ENCODE data around the gene ZNF101. TPM values are rescaled to one million over a fixed set of nuclear protein-coding genes. Genes with fewer than 3 reads are reported as not detected.
A peak's percentile ranks its signal among the peaks of the same experiment; 100 is the strongest.

The ZNF101 gene
- total RNA-seq, 1 experiment from 2014 or later = 51.4 TPM

GRCh38 chr19:19643158-19644053 lies 25.2 kb upstream of the ZNF101 start, which contains the start of gene GMIP:
Gene GMIP (minus strand): TSS chr19:19643657. CDS start chr19:19643529, 128 bp downstream.
- ATAC-seq = peak; percentile 94
- ChIA-PET POLR2A (interaction anchor here (1.1 to 1.5 kb wide), 5 partner anchors 15 to 218 kb away, joined by 3 to 7 read pairs (median 4); partner anchors contain the start of genes LPAR2 and ZNF101), CTCF (interaction anchor here (0.5 to 1.9 kb wide), 39 partner anchors 8 to 724 kb away, joined by 3 to 49 read pairs (median 5); partner anchors contain the start of genes ATP13A1, CILP2, DDX49 and LPAR2)
- Mint-ChIP-seq H3K36me3 (peaks cover 20% of the 10 kb centered on the region), H3K27ac (peak within 1 kb of the TSS; percentile 84), H3K9me3 (no peaks in the 10 kb centered on the region), H3K4me1 (peaks cover 12% of the 10 kb centered on the region), H3K4me3 (peak within 1 kb of the TSS; percentile 94), H3K27me3 (ENCODE audit: low read depth) (peaks cover under 1% of the 10 kb centered on the region; the same call in 1 of the 2 replicates)
- DNase-seq (ENCODE audit: low spot score) = peak; percentile 93
- TF ChIP-seq USF1 (CRISPR knock-in tag; IDR thresholded peaks at IDR 0.05) = no peak
- TF ChIP-seq ZNF396 (CRISPR knock-in tag; IDR thresholded peaks at IDR 0.05; ENCODE audit: borderline replicate concordance) = no peak
- no peak for TF ChIP-seq ZNF219 (CRISPR knock-in tag; IDR thresholded peaks at IDR 0.05; ENCODE audit: borderline replicate concordance)
- TF ChIP-seq SMAD4 (CRISPR knock-in tag; IDR thresholded peaks at IDR 0.05) = no peak
- 0 out of 2 replicates have a peak, but pooled peaks have one; percentile 12 for TF ChIP-seq CREB1 (CRISPR knock-in tag; IDR thresholded peaks at IDR 0.05)
- TF ChIP-seq ZMAT4 (CRISPR knock-in tag; IDR thresholded peaks at IDR 0.05) = no peak
- peak; percentile 57; the same call in 1 of the 2 replicates for TF ChIP-seq FOXP1 (CRISPR knock-in tag; IDR thresholded peaks at IDR 0.05; ENCODE audit: borderline replicate concordance)
- no peak for TF ChIP-seq PRDM15 (CRISPR knock-in tag; IDR thresholded peaks at IDR 0.05)
- no peak for TF ChIP-seq ZNF671 (CRISPR knock-in tag; IDR thresholded peaks at IDR 0.05)
- no peak for TF ChIP-seq ZSCAN18 (CRISPR knock-in tag; IDR thresholded peaks at IDR 0.05)
- 0 out of 2 replicates have a peak, but pooled peaks have one; percentile 50 for TF ChIP-seq E2F5 (CRISPR knock-in tag; IDR thresholded peaks at IDR 0.05)
- TF ChIP-seq HMGXB4 (CRISPR knock-in tag; IDR thresholded peaks at IDR 0.05) = peak; percentile 17; the same call in 1 of the 2 replicates
- TF ChIP-seq CREM (CRISPR knock-in tag; IDR thresholded peaks at IDR 0.05) = peak; percentile 60; the same call in 1 of the 2 replicates
- no peak for TF ChIP-seq PREB (CRISPR knock-in tag; IDR thresholded peaks at IDR 0.05; ENCODE audit: borderline replicate concordance)
- TF ChIP-seq ERG (CRISPR knock-in tag; IDR thresholded peaks at IDR 0.05) = peak; percentile 33; the same call in 1 of the 2 replicates
- no peak for TF ChIP-seq NFYB (CRISPR knock-in tag; conservative IDR thresholded peaks at IDR 0.05; ENCODE audit: low read depth)
- peak; percentile 28; the same call in 1 of the 2 replicates for TF ChIP-seq TEAD4 (CRISPR knock-in tag; IDR thresholded peaks at IDR 0.05)
- TF ChIP-seq NFE2L1 (CRISPR knock-in tag; IDR thresholded peaks at IDR 0.05) = no peak
- TF ChIP-seq ZNF425 (CRISPR knock-in tag; conservative IDR thresholded peaks at IDR 0.05) = no peak
- no peak for TF ChIP-seq JUN (CRISPR knock-in tag; IDR thresholded peaks at IDR 0.05)
- peak; percentile 68 for TF ChIP-seq SP1 (CRISPR knock-in tag; conservative IDR thresholded peaks at IDR 0.05)
